ENCODE measurements around the gene TMEM131.

DNA sequence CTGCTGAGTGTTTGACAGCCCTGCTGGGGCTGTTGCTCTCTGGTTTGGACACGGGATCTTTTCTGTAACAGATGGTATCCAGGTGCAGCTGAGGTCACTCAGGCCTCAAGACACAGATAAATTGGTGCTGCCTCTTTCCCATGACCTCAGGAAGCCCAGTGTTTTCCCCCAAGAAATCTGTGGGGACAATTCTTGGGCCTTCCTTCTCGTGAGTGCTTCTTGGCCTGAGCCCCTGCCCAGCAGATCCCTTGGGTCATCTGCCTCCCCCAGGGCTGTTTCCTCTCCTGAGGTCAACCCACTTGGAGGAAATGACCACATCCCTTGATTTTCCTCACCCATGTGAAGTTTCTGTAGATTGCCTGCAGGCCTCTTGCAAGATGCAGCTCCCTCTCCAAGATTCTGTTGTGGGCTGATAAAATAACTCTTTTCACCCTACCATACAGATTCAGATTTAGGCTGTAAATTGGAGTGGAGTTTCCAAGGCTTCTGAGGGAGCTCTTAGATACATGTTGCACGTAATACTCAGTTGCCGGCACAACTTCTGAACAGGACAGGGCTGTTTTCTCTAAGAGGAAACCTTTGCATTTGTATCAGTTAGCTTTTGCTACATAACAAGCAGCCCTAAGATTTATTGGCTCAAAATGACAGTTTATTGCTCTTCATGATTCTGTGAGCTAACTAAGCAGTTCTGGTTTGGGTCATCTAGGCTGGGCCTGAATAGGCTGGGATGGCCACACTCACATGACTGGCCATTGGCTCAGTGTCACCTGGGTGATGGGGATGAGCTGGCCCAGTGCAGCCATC, 269.3 kb downstream of the TMEM131 start:
- TF ChIP-seq, protein P1, sequence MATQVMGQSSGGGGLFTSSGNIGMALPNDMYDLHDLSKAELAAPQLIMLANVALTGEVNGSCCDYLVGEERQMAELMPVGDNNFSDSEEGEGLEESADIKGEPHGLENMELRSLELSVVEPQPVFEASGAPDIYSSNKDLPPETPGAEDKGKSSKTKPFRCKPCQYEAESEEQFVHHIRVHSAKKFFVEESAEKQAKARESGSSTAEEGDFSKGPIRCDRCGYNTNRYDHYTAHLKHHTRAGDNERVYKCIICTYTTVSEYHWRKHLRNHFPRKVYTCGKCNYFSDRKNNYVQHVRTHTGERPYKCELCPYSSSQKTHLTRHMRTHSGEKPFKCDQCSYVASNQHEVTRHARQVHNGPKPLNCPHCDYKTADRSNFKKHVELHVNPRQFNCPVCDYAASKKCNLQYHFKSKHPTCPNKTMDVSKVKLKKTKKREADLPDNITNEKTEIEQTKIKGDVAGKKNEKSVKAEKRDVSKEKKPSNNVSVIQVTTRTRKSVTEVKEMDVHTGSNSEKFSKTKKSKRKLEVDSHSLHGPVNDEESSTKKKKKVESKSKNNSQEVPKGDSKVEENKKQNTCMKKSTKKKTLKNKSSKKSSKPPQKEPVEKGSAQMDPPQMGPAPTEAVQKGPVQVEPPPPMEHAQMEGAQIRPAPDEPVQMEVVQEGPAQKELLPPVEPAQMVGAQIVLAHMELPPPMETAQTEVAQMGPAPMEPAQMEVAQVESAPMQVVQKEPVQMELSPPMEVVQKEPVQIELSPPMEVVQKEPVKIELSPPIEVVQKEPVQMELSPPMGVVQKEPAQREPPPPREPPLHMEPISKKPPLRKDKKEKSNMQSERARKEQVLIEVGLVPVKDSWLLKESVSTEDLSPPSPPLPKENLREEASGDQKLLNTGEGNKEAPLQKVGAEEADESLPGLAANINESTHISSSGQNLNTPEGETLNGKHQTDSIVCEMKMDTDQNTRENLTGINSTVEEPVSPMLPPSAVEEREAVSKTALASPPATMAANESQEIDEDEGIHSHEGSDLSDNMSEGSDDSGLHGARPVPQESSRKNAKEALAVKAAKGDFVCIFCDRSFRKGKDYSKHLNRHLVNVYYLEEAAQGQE (IDR thresholded peaks at IDR 0.05; ENCODE audit: insufficient replicate concordance, low read depth) = no peak
- TF ChIP-seq, protein P2, sequence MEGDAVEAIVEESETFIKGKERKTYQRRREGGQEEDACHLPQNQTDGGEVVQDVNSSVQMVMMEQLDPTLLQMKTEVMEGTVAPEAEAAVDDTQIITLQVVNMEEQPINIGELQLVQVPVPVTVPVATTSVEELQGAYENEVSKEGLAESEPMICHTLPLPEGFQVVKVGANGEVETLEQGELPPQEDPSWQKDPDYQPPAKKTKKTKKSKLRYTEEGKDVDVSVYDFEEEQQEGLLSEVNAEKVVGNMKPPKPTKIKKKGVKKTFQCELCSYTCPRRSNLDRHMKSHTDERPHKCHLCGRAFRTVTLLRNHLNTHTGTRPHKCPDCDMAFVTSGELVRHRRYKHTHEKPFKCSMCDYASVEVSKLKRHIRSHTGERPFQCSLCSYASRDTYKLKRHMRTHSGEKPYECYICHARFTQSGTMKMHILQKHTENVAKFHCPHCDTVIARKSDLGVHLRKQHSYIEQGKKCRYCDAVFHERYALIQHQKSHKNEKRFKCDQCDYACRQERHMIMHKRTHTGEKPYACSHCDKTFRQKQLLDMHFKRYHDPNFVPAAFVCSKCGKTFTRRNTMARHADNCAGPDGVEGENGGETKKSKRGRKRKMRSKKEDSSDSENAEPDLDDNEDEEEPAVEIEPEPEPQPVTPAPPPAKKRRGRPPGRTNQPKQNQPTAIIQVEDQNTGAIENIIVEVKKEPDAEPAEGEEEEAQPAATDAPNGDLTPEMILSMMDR (IDR thresholded peaks at IDR 0.05; ENCODE audit: insufficient read depth, low read length) = no peak

Data from HL-60 (cell line).